GM20000 (cell line): ENCODE data around the gene PIMREG.

Experiments used
- DNase-seq: peaks from one replicate; pipeline ENCODE4 v3.0.0; 2012; ENCODE audit warnings: low spot score
- CTCF ChIP-seq: IDR thresholded peaks from 2 replicates; pipeline ENCODE4 v1.5.1; 2012; ENCODE audit warnings: mild to moderate bottlenecking, control low read depth; ENCODE audit errors: extremely low read depth, missing control alignments

PIMREG gene

GRCh38 chr17:6475411-6475810 is 31.2 kb downstream of the PIMREG start:
- DNase-seq = no peak

GRCh38 chr17:6476076-6476809 is 32.0 kb downstream of the PIMREG start:
- DNase-seq = no peak
- no peak for TF ChIP-seq CTCF

More at GRCh38 chr17:6475411-6475810, 31.2 kb downstream of the PIMREG start:
- TF ChIP-seq CTCF = no peak

GRCh38 chr17:6476810-6477179 is 32.5 kb downstream of the PIMREG start:
- DNase-seq = no peak
- no peak for TF ChIP-seq CTCF

- DNase-seq = no peak
- TF ChIP-seq CTCF = no peak
Measured at GRCh38 chr17:6477831-6478383, 33.7 kb downstream of the PIMREG start.

GRCh38 chr17:6478486-6478885 is 34.2 kb downstream of the PIMREG start:
- DNase-seq = no peak
- TF ChIP-seq CTCF = no peak

GRCh38 chr17:6479622-6480302 is 35.5 kb downstream of the PIMREG start:
- no peak for TF ChIP-seq CTCF
- DNase-seq = no peak

- no peak for DNase-seq
- TF ChIP-seq CTCF = no peak
Measured at GRCh38 chr17:6480303-6480675, 36.0 kb downstream of the PIMREG start.
